ENCODE results near the gene RIPK4.
"Not testable (repeated sequence)": the region's sequence is repeated elsewhere in the genome, so short reads cannot be mapped to it uniquely, and the experiment has no call there.

The RIPK4 gene

DNA sequence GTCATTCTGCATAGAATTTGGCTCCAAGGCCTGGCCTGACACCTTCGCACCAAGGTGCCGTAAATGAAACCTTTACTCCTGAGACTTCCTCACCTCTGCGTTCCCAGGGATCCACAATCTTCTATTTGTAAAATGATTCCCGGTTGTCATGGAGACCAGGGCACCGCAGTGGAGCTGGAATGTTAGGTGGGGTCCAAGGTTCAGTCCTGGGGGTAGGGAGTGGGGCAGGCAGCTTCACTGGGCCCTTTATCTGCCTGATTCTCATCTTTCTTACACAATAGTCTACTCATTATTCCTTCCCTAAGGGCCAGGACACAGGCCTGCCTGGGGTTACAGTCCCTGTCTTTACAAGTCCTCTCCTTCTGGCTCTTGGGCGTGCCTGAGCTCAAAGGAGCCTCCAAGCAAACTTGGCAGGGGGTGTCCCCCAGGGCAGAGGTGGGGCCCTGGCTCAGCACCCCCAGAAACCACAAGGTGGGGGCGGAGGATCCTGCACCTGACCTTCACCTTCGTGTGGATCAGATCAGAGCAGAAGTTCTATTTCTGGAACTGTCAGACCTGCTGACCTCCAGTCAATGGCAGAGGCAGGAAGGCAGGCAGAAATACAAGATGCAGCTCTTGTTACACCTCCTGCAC is 51.1 kb downstream of the RIPK4 start:
- no peak overlapping the region for H3K4me3 ChIP-seq (ENCODE audit: low read depth, low read length)
- no peak for DNase-seq (ENCODE audit: low read depth)
- TF ChIP-seq, protein P1, sequence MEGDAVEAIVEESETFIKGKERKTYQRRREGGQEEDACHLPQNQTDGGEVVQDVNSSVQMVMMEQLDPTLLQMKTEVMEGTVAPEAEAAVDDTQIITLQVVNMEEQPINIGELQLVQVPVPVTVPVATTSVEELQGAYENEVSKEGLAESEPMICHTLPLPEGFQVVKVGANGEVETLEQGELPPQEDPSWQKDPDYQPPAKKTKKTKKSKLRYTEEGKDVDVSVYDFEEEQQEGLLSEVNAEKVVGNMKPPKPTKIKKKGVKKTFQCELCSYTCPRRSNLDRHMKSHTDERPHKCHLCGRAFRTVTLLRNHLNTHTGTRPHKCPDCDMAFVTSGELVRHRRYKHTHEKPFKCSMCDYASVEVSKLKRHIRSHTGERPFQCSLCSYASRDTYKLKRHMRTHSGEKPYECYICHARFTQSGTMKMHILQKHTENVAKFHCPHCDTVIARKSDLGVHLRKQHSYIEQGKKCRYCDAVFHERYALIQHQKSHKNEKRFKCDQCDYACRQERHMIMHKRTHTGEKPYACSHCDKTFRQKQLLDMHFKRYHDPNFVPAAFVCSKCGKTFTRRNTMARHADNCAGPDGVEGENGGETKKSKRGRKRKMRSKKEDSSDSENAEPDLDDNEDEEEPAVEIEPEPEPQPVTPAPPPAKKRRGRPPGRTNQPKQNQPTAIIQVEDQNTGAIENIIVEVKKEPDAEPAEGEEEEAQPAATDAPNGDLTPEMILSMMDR (conservative IDR thresholded peaks at IDR 0.05; ENCODE audit: low read depth, low read length): no peak

DNA sequence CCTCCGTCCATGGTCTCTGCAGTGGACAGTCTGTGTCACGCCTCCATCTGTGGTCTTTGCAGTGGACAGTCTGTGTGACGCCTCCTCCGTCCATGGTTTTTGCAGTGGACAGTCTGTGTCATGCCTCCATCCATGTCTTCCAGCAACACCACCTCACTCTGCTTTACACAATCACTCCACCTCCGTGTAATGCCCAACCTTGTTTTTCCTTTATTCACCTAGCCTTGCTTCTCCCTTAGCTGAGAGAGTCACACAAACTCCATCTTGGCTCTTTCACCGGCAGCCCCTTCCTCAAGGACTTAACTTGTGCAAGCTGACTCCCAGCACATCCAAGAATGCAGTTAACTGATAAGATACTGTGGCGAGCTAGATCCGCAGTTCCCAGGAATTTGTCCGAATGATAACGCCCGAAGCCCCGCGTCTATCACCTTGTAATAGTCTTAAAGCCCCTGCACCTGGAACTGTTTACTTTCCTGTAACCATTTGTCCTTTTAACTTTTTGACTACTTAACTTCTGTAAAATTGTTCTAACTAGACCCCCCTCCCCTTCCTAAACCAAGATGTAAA is 52.5 kb downstream of the RIPK4 start:
- not testable (repeated sequence) for DNase-seq (ENCODE audit: low read depth); H3K4me3 ChIP-seq (ENCODE audit: low read depth, low read length)

DNA sequence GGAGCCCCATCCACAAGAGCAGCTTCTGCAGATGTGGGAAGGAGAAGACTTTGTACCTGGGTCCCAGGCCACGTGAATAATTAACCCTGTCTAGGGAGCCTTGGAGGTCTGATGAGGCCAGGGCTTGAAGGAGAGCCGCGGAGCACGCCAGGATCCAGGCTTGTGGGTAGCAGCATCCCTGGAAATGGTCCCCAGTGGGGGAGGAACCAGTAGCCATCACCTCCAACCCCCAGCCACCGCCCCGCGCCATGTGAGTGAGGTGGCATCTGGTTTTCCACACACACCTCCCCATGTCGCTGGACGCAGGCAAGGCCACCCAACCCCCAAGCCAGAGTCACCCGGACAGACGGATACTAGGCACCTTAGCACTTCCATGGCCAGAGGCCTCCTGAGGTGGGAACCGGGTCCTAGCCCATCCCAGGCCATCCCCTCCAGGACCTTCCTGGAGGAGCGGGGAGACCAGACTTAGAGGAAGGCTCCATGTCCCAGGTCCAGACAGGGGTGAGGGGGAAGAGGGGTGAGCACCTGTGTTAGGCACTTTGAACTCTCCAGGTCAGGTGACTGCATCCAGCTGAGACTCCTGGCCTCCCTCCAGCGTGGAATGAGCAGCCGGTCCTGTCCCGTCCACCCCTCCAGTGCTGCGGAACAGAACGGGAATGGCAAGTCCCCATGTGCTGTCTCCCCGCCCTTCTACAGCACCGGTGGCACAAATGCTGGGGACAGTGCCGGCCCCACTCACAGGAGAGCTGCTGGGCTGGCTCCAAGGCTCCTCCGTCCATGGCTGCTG is 53.2 kb downstream of the RIPK4 start:
- TF ChIP-seq, protein P1 (conservative IDR thresholded peaks at IDR 0.05; ENCODE audit: low read depth, low read length): no peak
- H3K4me3 ChIP-seq (ENCODE audit: low read depth, low read length): no peak overlapping the region
- no peak for DNase-seq (ENCODE audit: low read depth)

DNA sequence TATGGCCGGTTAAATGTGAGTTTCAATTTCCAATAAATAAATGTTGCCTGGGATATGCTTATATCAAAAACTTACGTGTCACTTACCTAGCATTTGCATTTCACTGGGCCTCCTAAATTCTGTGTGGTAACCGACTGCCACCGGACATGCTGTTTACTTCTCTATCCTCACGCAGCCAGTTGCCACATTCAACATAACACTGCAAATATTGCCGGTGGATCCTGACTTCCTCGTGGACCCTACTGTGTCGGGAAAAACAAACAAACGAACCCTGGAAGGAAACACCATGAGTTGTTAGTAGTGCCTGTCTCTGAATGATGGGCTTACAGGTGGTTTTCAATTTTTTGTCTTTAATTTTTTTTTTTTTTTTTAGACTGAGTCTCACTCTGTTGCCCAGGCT is 54.1 kb downstream of the RIPK4 start:
- no peak for DNase-seq (ENCODE audit: low read depth)
- H3K4me3 ChIP-seq (ENCODE audit: low read depth, low read length): no peak overlapping the region
- TF ChIP-seq, protein P1 (conservative IDR thresholded peaks at IDR 0.05; ENCODE audit: low read depth, low read length): no peak

DNA sequence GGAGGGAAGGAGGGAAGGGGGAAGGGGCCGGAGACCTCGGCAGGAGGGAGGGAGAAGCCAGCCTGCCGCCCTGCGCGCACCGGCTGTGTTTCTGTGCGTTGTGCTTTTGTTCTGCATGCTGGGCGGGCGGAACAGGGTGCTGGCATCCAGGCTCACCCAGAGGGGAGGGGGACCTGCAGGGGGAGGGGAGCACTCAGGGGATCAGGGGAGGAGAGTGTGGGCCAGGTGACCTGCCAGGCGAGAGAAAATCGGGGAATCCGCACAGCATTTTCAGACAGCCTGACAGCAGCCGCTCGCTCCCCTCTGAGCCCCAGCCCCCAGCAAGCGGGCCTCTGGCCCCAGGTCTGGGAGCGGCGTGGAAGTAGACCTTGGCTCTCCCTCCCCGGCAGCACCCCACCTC is 54.7 kb downstream of the RIPK4 start:
- DNase-seq (ENCODE audit: low read depth): no peak
- H3K4me3 ChIP-seq (ENCODE audit: low read depth, low read length): no peak overlapping the region
- TF ChIP-seq, protein P1 (conservative IDR thresholded peaks at IDR 0.05; ENCODE audit: low read depth, low read length): no peak

DNA sequence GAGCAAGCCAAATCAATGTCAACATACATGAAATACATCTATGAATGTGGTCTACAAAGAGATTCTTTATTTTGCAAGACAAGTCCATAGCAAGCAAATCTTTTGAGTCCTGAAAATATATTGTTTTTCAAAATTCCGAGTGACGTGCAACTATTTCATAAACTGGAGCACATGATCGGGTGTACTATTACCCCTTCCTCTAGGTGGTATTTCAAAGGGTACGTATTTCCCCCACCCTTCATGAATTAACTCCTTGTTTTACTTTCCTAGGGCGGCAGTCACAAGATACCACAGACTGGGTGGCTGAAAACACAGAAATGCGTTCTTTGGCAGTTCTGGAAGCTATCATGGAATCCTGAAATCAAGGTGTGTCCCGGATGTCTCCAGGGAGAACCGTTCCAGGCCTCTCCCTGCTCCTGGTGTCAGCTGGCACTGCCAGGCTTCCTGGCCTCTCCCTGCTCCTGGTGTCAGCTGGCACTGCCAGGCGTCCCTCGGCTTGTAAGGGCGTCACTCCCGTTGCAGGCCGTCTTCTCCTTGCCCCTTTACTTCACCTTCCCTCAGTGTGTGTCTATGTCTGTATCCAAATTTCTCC is 55.3 kb downstream of the RIPK4 start:
- no peak for DNase-seq (ENCODE audit: low read depth)
- TF ChIP-seq, protein P1 (conservative IDR thresholded peaks at IDR 0.05; ENCODE audit: low read depth, low read length): no peak
- no peak overlapping the region for H3K4me3 ChIP-seq (ENCODE audit: low read depth, low read length)

DNA sequence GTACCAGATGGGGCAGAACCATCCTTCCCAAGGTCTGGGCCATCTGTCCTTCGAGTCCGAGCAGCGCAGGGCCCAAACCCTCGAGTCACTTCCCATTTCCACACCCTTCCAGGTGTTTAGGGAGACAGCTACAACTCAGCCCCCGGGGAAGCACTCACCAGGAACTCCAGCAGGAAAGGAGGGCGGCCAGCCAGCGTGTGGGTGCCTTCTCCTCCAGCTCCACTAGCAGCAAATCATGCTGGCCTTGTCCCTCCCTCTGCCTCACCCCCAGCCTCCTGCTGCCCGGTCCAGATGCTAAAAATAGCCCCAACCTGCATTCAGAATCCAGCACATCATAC is 56.1 kb downstream of the RIPK4 start:
- TF ChIP-seq, protein P1 (conservative IDR thresholded peaks at IDR 0.05; ENCODE audit: low read depth, low read length): no peak
- DNase-seq (ENCODE audit: low read depth): no peak
- no peak overlapping the region for H3K4me3 ChIP-seq (ENCODE audit: low read depth, low read length)

All from choroid plexus epithelial cell (primary cell).